HL-60/S4 (cell line): Measurements from ENCODE around the gene LRRC8A.
"Not testable (repeated sequence)": the region's sequence is repeated elsewhere in the genome, so short reads cannot be mapped to it uniquely, and the experiment has no call there.

Source experiments
- in situ Hi-C: fragments of 300-500 bp; cut with MboI; formaldehyde crosslinking; loops from 2 replicates; pipeline ENCODE4 v1.14.3; 2022; ENCODE audit warnings: low sequenced_read_pairs

LRRC8A gene

GRCh38 chr9:128946571-128947276 is 64.8 kb downstream of the LRRC8A start:
- in situ Hi-C loops: loop anchor here (25.0 kb wide), 1 partner anchor 209 kb away; no protein-coding TSS in a partner anchor

GRCh38 chr9:128947277-128947526 is 65.3 kb downstream of the LRRC8A start:
- in situ Hi-C loops: loop anchor here (25.0 kb wide), 1 partner anchor 210 kb away; no protein-coding TSS in a partner anchor

DNA sequence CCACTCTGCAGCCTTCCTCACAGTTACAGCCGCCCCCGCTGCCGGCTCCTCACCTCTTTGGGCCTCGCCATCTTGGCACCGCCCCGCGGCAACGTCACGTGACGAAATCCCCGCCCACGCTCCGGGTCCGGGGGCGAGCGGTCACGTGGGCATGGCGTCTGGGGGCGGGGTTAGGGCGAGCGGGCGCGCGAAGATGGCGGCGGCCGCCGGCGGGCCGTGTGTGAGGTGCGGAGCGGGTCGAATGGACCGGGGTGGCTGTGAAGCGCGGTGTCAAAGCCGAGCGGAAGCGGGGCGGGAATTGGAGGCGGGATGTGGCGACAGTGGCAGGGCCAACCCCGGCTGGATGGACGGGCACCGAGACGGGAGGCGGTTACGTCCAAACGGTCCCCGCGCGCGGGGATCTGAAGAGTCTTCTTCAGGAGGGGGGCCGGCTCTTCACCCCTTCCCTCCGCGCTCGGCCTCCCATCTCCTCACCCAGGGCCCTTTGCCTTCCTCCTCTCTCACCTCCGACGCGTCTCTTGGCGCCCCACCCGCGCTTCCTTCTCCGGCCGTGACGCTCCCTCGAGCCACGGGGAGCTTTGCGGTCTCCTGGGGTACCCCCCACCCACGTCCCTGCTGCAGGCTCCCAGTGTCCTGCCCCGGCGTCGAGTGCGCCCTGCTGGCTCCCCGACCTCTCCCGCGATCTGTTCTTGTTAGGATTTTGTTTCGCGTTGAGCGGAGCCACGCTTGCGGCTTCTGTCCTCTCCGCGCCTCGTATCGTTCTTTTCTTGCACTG is 65.8 kb downstream of the LRRC8A start, which contains the start of the genes DOLK and NUP188:
Gene DOLK (minus strand): TSS at position 77 of the 775 bp plus-strand sequence. CDS start 300 bp downstream, outside the sequence.
Gene NUP188 (plus strand): TSS at position 173 of the 775 bp plus-strand sequence. CDS start 21 bp downstream, at position 194.
- in situ Hi-C loops: loop anchor here (25.0 kb wide), 1 partner anchor 210 kb away; no protein-coding TSS in a partner anchor

DNA sequence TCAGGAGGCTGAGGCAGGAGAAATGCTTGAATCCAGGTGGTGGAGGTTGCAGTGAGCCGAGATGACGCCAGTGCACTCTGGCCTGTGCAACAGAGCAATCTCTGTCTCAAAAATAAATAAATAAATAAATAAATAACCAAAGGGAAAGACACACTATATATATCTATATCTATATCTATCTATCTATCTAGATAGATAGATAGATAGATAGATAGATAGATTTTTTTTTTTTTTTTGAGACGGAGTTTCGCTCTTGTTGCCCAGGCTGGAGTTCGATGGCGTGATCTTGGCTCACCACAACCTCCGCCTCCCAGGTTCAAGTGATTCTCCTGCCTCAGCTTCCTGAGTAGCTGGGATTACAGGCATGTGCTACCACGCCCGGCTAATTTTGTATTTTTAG is 79.5 kb downstream of the LRRC8A start:
- in situ Hi-C loops: not testable (repeated sequence)
